Mucosa of descending colon (tissue), 3 donors: ENCODE results near the gene PSMB3. TPM values are rescaled to one million over a fixed set of nuclear protein-coding genes. Genes with fewer than 3 reads are reported as not detected.
A peak's percentile ranks its signal among the peaks of the same experiment; 100 is the strongest.

Source experiments
- ATAC-seq: fragments of 200-7000 bp; cut with Tn5 transposase; one replicate; pipeline ENCODE4 v1.9.1; 2020; ENCODE audit warnings: mild to moderate bottlenecking, moderate library complexity
- DNase-seq, 3 donors: peaks; one replicate each; pipeline ENCODE4 v3.0.0-alpha.2; 2020
- H3K36me3 ChIP-seq: fragments of 200-600 bp; one replicate; pipeline ENCODE4 v1.8.0; 2021; ENCODE audit warnings: low read depth, mild to moderate bottlenecking
- H3K4me1 ChIP-seq: fragments of 200-600 bp; one replicate; pipeline ENCODE4 v1.8.0; 2021; ENCODE audit warnings: low read depth, mild to moderate bottlenecking
- H3K4me3 ChIP-seq: fragments of 200-600 bp; one replicate; pipeline ENCODE4 v1.8.0; 2021; ENCODE audit warnings: mild to moderate bottlenecking
- H3K9me3 ChIP-seq: fragments of 200-600 bp; one replicate; pipeline ENCODE4 v1.8.0; 2021; ENCODE audit warnings: mild to moderate bottlenecking
- CTCF ChIP-seq: fragments of 200-600 bp; IDR thresholded peaks from one replicate; pipeline ENCODE4 v1.8.0; 2022; ENCODE audit warnings: antibody characterized with exemption, mild to moderate bottlenecking
- intact Hi-C, 2 donors: fragments of 100-400 bp; cut with DNase I in 1 of 2; cut with micrococcal nuclease in 1 of 2; formaldehyde crosslinking; loops; one replicate each; pipeline versions ENCODE4 v1.11.0 to v1.11.1; 2022; cut with DNase I, micrococcal nuclease
- total RNA-seq, 3 donors: library from RNA; stranded (reverse); fragmentation: NEBNext Ultra II Directional in 2 of 3; extraction: Animal tissue kit (Norgen Biotek cat#: 25700) in 2 of 3; gene quantifications; one replicate each; pipeline versions ENCODE4 v1.2.1 to v1.2.4, GENCODE V29; 2021 to 2023
- donor health status: DM: no; HTN: no; CAD: no; lungs with moderate emphysema.
- donor health status: DM: no; HTN: no; CAD: no.
- donor health status: DM: no; HTN: yes; CAD: no.

The PSMB3 gene
- total RNA-seq, 3 donors from 2014 or later = 129 to 197 (median 145) TPM

DNA sequence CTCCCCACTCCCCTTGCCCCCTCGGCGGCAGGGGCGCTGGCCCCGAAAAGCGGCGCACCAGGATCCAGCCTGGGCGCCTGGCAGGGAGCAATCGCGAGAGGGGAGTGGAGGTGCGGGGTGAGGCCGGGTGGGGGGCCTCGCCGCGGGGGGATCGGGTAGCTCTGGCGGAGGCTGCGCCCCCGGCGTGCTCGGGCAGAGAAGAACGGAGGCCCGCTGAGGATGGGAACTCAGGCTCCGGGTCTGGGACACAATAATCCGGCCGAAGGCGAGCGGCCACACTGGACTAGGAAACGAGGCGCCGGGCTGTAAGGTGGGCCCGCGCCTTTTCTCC lies 3.7 kb upstream of the PSMB3 start:
- ATAC-seq = no peak
- Histone ChIP-seq H3K36me3 (peaks cover 4% of the 10 kb centered on the region), H3K4me1 (peaks cover 46% of the 10 kb centered on the region), H3K4me3 (peak overlapping the region; percentile 23), H3K9me3 (no peaks in the 10 kb centered on the region)
- no peak for TF ChIP-seq CTCF
- intact Hi-C loops = no loop called here
- no peak for DNase-seq

DNA sequence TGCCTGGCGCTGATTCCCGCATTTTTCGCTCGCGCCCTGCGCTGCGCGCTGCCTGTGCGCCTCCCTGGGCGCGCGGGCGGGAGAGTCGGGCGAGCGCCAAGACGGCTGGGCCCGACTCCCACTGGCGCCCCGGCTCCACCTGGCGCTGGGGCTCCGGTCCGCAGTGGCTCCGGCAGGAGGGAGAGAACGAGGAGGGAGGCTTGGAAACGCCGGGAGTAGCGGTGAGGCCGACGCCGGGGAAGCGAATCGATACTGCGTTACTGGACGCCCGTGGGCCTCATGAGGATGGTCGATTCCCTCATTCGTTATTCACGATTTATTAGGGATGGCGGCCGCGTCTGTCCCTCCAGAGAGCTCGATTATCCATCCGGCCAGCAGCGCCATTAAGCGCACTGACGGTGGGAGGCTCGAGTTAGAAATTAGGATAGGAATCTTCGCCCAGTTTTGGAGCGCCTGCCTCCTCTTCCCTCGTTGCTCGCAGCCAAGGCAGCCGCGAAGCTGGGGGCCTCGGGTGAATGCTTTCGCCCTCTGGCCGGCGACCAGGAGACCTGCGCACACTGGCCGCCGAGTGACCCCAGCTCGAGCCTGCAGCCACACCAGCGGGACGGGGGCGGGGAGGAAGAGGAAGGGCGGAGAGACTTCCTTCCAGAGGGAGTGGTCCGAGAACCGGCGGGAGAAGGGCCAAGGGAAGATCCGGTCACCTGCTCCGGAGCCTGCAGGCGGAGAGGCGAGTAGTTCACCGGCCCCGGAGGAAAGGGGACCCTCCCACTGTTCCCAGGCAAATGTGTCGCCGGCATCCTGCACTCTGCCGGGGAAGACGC lies 3.1 kb upstream of the PSMB3 start:
- H3K4me1 ChIP-seq = peaks cover 51% of the 10 kb centered on the region

GRCh38 chr17:38750044-38750311 lies 2.6 kb upstream of the PSMB3 start:
- peaks cover 51% of the 10 kb centered on the region for H3K4me1 ChIP-seq

More for the DNA sequence above, 3.1 kb upstream of the PSMB3 start:
- Histone ChIP-seq H3K9me3 (no peaks in the 10 kb centered on the region), H3K36me3 (peaks cover 4% of the 10 kb centered on the region), H3K4me3 (peak overlapping the region; percentile 23)
- DNase-seq (peak; percentile 85 to 92 (median 88)), ATAC-seq (peak; percentile 58)
- intact Hi-C loops = no loop called here
- TF ChIP-seq CTCF = no peak

DNA sequence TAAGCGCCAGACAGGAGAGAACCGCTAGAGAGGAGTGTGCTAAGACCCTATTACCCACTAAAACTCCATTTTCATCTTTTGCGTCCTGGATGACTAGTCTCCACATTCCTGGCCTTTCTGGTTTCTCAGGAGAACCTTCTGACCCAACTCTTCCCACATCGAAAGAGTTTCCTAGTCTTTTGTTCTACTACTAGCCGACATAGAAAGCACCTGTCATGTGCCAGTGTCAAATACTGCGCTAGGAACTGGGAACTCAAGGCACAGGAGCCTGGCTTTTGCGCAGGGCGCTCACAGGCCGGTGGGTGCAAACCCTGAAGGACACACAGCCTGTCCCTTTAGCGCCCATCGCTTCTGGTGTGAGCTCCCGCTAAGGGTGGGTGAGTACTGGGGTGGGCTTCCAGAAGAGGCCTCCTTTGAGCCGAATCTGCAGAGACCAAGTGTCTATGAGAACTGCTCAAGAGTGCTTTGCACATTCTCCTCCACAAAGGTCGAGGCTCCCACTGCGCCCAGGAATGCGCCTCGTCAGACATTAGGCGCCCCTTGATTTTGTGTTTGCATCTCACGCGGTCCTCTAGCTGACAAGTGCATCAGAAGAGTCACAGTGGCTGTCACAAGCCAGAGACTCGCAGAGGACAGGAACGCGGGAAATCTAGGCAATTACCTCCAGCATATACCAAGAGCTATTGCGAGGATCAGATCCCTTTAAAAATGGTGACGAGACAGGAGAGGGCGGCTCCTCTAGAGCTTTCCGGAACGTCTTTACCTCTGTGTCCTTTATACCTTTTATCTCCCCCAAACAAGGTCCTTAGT lies 2.0 kb upstream of the PSMB3 start:
- DNase-seq (peak in 2 of 3 donors; percentile 50 to 60), ATAC-seq (peak; percentile 19)
- H3K4me3 ChIP-seq = peak overlapping the region; percentile 23
- H3K36me3 ChIP-seq = peaks cover 4% of the 10 kb centered on the region
- peaks cover 51% of the 10 kb centered on the region for H3K4me1 ChIP-seq
- TF ChIP-seq CTCF = no peak
- intact Hi-C loops = no loop called here
- no peaks in the 10 kb centered on the region for H3K9me3 ChIP-seq

More at GRCh38 chr17:38750044-38750311, 2.6 kb upstream of the PSMB3 start:
- TF ChIP-seq CTCF = no peak
- intact Hi-C loops = no loop called here
- no peaks in the 10 kb centered on the region for H3K9me3 ChIP-seq
- DNase-seq (no peak), ATAC-seq (no peak)
- peaks cover 4% of the 10 kb centered on the region for H3K36me3 ChIP-seq
- H3K4me3 ChIP-seq = peak overlapping the region; percentile 23

DNA sequence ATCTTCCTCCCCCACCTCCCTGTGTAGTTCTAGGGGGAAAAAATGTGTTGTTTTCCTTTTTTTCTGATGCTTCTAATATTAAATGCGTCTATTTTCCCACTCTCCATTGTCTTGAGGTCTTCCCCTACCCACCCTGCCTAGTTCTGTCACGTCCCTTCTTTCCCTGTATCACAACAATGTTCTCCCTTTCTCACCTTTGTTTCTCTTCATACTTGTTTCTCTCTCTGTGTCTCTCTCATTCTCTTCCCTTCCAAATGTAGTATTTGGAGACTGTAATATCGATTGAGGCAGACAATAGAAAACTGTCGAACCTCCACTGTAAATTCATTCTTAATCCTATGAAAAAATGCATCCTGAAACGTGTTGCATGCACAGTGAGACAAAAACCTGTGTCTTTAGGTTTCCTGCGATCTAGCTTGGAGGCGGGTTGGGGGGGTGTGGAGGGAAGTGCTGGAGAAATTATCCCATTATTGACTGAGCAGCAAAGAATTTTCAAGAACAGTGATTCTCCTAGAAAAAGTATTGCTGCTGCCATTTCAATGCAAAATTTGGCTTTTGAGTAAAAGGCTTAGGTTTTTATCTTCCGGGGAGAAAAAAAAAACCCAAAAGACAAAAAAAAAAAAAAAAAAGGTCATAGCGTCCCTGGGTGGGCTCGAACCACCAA lies 1.3 kb upstream of the PSMB3 start:
- intact Hi-C loops = no loop called here
- Histone ChIP-seq H3K9me3 (no peaks in the 10 kb centered on the region), H3K36me3 (peaks cover 9% of the 10 kb centered on the region), H3K4me1 (peaks cover 51% of the 10 kb centered on the region), H3K4me3 (peak overlapping the region; percentile 84)
- no peak for ATAC-seq
- no peak for TF ChIP-seq CTCF
- DNase-seq = peak in 1 of 3 donors; percentile 51
